Measurements from ENCODE around the gene KLF9. TPM values are rescaled to one million over a fixed set of nuclear protein-coding genes. Genes with fewer than 3 reads are reported as not detected.

Gene KLF9
- total RNA-seq, 1 experiment from 2014 or later, result 1.0 TPM

GRCh38 chr9:70415476-70415875 lies 1.0 kb upstream of the KLF9 start (continued):
- no peak for TF ChIP-seq ZBTB21 (CRISPR knock-in tag; IDR thresholded peaks at IDR 0.05; ENCODE audit: borderline replicate concordance)

- ATAC-seq (no peak), DNase-seq (ENCODE audit: low spot score) (no peak)
- Mint-ChIP-seq H3K9me3 (no peaks in the 10 kb centered on the region), H3K4me1 (peaks cover 34% of the 10 kb centered on the region), H3K27me3 (ENCODE audit: low read depth) (peaks cover 59% of the 10 kb centered on the region), H3K4me3 (no peak overlapping the region), H3K36me3 (no peaks in the 10 kb centered on the region), H3K27ac (no peak overlapping the region)
- POLR2A ChIA-PET, result no interaction called here
- CTCF ChIA-PET, result interaction anchor here (1.2 kb wide), 1 partner anchor 187 kb away, joined by 12 read pairs; no protein-coding TSS in a partner anchor
- no peak for TF ChIP-seq ZNF671 (CRISPR knock-in tag; IDR thresholded peaks at IDR 0.05)
- no peak for TF ChIP-seq USF1 (CRISPR knock-in tag; IDR thresholded peaks at IDR 0.05)
- TF ChIP-seq MAX (CRISPR knock-in tag; IDR thresholded peaks at IDR 0.05), result no peak
- no peak for TF ChIP-seq NR2C2 (CRISPR knock-in tag; IDR thresholded peaks at IDR 0.05)
- no peak for TF ChIP-seq ZBTB43 (CRISPR knock-in tag; IDR thresholded peaks at IDR 0.05)
- no peak for TF ChIP-seq KAT7 (CRISPR knock-in tag; IDR thresholded peaks at IDR 0.05; ENCODE audit: borderline replicate concordance)
- no peak for TF ChIP-seq SOX15 (CRISPR knock-in tag; IDR thresholded peaks at IDR 0.05)
- TF ChIP-seq ELF4 (CRISPR knock-in tag; IDR thresholded peaks at IDR 0.05; ENCODE audit: low read depth), result no peak
- no peak for TF ChIP-seq FOXJ3 (CRISPR knock-in tag; IDR thresholded peaks at IDR 0.05; ENCODE audit: borderline replicate concordance)
- TF ChIP-seq ZNF138 (CRISPR knock-in tag; conservative IDR thresholded peaks at IDR 0.05), result no peak
- TF ChIP-seq HMGA2 (CRISPR knock-in tag; IDR thresholded peaks at IDR 0.05), result no peak
- no peak for TF ChIP-seq ZNF512 (CRISPR knock-in tag; IDR thresholded peaks at IDR 0.05; ENCODE audit: borderline replicate concordance)
- TF ChIP-seq ZNF416 (CRISPR knock-in tag; IDR thresholded peaks at IDR 0.05), result no peak
These were observed 584 bp upstream of the KLF9 start for GRCh38 chr9:70415041-70415440.

GRCh38 chr9:70413464-70413798 lies 1.0 kb downstream of the KLF9 start:
- ATAC-seq, result peak; percentile 2
- TF ChIP-seq FOXP4 (CRISPR knock-in tag; IDR thresholded peaks at IDR 0.05) (no peak), ATF6 (CRISPR knock-in tag; IDR thresholded peaks at IDR 0.05) (no peak), ZNF281 (CRISPR knock-in tag; IDR thresholded peaks at IDR 0.05) (no peak), RELA (CRISPR knock-in tag; IDR thresholded peaks at IDR 0.05; ENCODE audit: borderline replicate concordance) (no peak), TCF7 (CRISPR knock-in tag; IDR thresholded peaks at IDR 0.05; ENCODE audit: low read depth) (0 out of 2 replicates have a peak, but pooled peaks have one; percentile 32), FOXP1 (CRISPR knock-in tag; IDR thresholded peaks at IDR 0.05; ENCODE audit: borderline replicate concordance) (no peak), ELF4 (CRISPR knock-in tag; IDR thresholded peaks at IDR 0.05; ENCODE audit: low read depth) (no peak), ZSCAN18 (CRISPR knock-in tag; IDR thresholded peaks at IDR 0.05) (no peak), PRRX2 (CRISPR knock-in tag; IDR thresholded peaks at IDR 0.05) (no peak), TP53 (CRISPR knock-in tag; IDR thresholded peaks at IDR 0.05) (0 out of 2 replicates have a peak, but pooled peaks have one; percentile 41)
- H3K4me1 Mint-ChIP-seq, result peaks cover 36% of the 10 kb centered on the region
- H3K27ac Mint-ChIP-seq, result no peak overlapping the region
- peak; percentile 66 for DNase-seq (ENCODE audit: low spot score)
- CTCF ChIA-PET, result no interaction called here
- POLR2A ChIA-PET, result no interaction called here
- peak overlapping the region; percentile 83 for H3K4me3 Mint-ChIP-seq
- H3K27me3 Mint-ChIP-seq (ENCODE audit: low read depth), result peaks cover 59% of the 10 kb centered on the region
- H3K36me3 Mint-ChIP-seq, result no peaks in the 10 kb centered on the region
- no peaks in the 10 kb centered on the region for H3K9me3 Mint-ChIP-seq

Data from WTC11 (cell line).